ENCODE measurements around the gene RGMB.

The RGMB gene

DNA sequence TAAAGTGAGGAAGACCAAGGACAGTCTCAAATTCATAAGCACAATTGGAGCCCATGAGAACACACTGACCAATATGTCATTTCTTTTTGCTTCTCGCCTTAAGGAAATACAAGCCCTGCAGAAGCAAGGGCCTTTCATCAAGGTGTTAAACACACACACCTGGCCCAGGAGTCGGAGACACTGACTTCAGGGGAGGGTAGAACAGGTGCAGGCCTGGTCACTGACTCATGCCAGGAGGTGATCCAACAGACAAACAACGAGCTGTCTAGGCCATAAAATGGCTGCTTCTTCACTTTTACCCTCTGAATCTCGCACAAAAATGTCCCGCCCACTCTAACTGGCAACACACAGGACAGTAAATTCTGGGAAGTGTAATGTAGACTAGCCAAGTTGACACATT, 62.7 kb downstream of the RGMB start:
- no peak for DNase-seq

DNA sequence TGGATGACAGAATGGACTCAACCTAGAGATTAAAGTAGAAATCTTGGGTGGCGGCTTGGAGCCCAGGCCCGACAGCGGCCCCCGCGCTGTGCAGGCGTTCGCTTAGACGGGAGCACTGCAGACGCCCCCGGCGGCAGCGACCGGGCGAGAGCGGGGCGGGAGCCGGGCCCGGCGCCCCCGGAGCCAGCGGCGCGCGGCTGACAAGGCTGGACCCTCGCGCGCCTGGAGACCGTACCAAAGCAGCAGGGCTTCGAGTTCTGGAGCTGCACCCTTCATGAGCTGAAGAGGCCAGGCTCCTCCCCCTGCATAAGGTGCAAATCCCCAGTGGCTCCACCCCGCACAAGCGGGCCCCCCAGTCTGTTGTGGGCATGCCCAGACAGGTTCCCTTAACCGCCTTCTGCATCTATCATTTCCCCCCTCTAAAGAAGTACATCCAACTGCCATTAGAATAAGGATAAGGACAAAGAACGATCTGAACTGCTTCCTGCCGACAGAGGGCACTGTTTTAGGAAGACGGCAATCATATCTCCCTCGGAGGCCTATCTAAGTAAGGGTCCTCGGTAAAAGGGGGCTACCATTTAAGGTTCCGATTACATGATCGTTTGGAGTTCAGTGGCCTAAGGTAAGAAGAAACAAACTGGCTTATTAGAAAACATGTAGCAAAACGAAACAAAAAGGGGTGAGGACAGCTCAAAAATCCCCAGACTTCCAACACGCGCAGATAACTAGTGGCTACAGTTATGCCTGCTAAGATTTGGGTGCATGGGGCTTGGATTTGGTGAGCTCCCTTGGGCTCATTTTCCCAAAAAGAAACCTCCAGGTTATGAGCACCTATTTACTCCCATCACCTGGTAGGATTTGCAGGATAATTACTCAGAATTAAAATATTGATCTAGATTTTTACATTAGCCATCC, 66.3 kb downstream of the RGMB start:
- no peak for DNase-seq

DNA sequence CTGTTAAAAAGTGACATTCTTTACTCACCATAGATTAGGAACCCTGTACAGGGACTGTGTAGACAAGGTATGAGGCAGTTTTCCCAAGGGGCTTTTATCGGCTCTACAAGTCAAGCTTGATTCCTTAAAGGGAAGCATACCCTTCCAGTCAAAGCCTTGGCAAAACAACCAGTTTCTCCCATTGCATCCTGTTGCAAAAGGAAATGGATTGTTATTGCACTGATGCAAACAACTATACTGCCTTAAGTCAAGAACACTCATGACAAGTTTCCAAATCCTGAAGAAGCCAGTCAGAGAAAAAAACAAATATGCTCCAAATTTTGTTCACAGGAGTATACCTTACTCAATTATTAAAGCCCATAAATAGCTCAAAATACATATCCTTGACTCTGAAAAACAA, 67.5 kb downstream of the RGMB start:
- no peak for DNase-seq

DNA sequence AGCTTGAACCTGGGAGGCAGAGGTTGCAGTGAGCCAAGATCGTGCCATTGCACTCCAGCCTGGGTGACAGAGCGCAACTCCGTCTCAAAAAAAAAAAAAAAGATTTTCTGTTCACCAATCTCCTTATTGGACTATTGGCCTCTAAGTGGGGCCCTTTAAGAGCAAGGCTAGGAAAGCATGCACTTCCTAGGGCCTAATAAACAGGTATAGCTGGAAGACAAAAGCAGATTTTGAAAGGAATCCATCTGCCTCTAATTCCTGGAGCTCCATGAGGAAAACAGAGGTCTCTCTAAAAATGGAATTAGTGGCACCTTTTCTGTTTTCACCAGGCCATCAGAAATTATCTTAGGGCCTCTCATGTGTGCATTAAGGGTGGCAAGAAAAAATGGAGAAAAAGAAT, 70.0 kb downstream of the RGMB start:
- no peak for DNase-seq

DNA sequence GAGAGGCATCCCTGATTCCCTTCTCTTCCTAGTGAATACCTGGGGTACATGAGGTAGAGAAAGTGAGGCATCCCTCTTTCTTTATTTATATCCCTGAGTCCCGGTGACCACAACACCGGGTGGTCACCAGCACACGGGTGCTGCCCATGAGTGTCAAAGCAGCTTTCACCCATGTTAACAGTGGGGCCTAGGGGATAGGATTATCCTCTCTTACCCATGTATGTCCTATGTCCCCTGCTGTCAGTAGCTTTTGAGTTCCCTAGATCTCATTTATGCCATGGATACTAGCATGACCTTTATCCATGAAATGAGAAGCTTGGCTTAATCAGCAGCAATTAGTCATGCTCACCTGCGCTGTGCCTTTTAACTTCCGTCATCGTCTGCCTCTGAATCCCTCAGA, 71.4 kb downstream of the RGMB start:
- no peak for DNase-seq

DNA sequence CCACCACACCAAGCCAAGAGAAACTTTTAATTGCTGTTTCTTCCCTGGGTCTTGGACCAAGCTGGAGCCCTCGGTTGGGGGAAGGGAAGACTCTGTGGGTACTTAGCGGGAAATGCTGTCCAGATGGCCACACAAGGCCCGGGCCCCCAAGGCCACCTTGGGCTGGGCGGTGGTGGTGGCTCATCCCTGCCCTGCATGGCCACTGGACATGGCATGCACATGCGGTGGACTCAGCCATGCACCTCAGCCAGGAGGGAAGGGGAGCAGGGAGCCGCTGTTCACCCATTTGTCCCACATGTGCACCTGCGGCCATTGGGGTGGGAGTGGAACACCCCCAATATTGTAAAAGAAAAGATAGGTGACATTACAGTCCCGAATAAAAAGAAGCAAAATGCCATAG, 72.4 kb downstream of the RGMB start:
- DNase-seq, result no peak
